ENCODE results near the gene HDAC9.

DNA sequence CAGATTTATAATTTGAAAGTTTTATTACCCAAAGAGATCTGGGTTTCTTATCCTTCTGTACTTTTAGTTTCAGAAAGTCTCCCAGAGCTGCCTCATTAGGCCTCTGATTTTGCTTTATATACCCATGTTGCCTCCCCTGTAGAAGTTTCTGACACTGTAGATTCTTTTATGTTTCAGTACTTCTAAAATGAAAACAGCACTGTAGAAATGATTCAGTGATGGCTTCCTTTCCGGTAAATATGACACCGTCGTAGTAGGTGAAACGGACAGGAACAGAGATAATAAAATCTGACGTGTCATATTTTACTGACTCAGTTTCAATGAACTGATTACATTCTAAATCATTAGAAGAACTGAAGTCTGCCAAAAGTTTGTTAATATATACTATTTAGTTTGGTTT lies 349.2 kb downstream of the HDAC9 start:
- TF ChIP-seq CTCF (IDR thresholded peaks at IDR 0.05; ENCODE audit: low read depth, low read length, poor library complexity, severe bottlenecking) (no peak), EZH2phosphoT487 (IDR thresholded peaks at IDR 0.05; ENCODE audit: borderline replicate concordance, low read length) (no peak)

All from DOHH2 (cell line).